Mammary epithelial cell (primary cell): ENCODE results near the gene NMRAL1.

ENCODE experiments used
- EZH2 ChIP-seq: IDR thresholded peaks from 2 replicates; pipeline ENCODE4 v1.6.1; 2012; ENCODE audit warnings: low read length, inconsistent platforms, borderline replicate concordance
- TF ChIP-seq, protein P1 (sequence below), 2 donors: IDR thresholded peaks in 1 of 2; conservative IDR thresholded peaks in 1 of 2; 2 replicates each; pipeline ENCODE4 v1.5.1; 2011 to 2012; ENCODE audit warnings: inconsistent platforms in 2 of 2, low read length in 2 of 2, mild to moderate bottlenecking in 2 of 2, control low read depth in 1 of 2, low read depth in 1 of 2; ENCODE audit not compliant: insufficient read depth in 1 of 2; ENCODE audit errors: extremely low read depth in 1 of 2

DNA sequence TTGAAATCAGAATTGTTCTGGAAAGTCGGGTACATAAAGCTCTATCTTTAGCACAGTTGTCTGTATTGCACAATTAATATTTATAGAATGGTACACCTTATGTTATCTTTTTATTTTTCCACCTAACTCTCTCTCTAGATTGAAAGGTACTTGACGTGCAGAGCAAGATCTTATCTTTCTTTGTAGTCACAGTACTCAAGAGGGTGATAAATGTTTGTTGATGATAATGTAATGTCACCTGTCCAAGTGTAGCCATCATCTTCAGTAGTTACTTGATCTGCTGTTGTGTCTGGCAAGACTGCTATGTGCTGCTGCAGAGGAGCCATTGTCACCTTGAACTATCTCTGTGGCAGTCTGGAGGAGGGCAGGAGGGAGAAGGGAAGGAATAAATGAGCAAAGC lies 7.1 kb upstream of the NMRAL1 start:
- TF ChIP-seq, protein P1, sequence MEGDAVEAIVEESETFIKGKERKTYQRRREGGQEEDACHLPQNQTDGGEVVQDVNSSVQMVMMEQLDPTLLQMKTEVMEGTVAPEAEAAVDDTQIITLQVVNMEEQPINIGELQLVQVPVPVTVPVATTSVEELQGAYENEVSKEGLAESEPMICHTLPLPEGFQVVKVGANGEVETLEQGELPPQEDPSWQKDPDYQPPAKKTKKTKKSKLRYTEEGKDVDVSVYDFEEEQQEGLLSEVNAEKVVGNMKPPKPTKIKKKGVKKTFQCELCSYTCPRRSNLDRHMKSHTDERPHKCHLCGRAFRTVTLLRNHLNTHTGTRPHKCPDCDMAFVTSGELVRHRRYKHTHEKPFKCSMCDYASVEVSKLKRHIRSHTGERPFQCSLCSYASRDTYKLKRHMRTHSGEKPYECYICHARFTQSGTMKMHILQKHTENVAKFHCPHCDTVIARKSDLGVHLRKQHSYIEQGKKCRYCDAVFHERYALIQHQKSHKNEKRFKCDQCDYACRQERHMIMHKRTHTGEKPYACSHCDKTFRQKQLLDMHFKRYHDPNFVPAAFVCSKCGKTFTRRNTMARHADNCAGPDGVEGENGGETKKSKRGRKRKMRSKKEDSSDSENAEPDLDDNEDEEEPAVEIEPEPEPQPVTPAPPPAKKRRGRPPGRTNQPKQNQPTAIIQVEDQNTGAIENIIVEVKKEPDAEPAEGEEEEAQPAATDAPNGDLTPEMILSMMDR (conservative IDR thresholded peaks at IDR 0.05 in 1 of 2, IDR thresholded peaks at IDR 0.05 in 1 of 2; ENCODE audit: extremely low read depth in 1 of 2, insufficient read depth in 1 of 2, low read depth in 1 of 2, low read length in 2 of 2): no peak
- no peak for TF ChIP-seq EZH2
